Activated T-helper 17 cell treated with anti-CD3 and anti-CD28 coated beads, Interleukin-2, amount 50 U/mL, for 72 hours (primary cell): Measurements from ENCODE around the gene CCDC107. TPM values are rescaled to one million over a fixed set of nuclear protein-coding genes. Genes with fewer than 3 reads are reported as not detected.
A peak's percentile ranks its signal among the peaks of the same experiment; 100 is the strongest.

Experiments
- ATAC-seq: fragments of 150-1000 bp; cut with Tn5 transposase; replicated peaks from 2 replicates; pipeline ENCODE4 v1.10.0; 2021; ENCODE audit warnings: mild to moderate bottlenecking, moderate library complexity
- H3K27ac Mint-ChIP-seq: one replicate; pipeline ENCODE4 v1.8.0; 2022; ENCODE audit warnings: mixed read lengths
- H3K27me3 Mint-ChIP-seq: one replicate; pipeline ENCODE4 v1.8.0; 2022; ENCODE audit warnings: mixed read lengths
- H3K36me3 Mint-ChIP-seq: one replicate; pipeline ENCODE4 v1.8.0; 2022; ENCODE audit warnings: low read depth, mild to moderate bottlenecking, mixed read lengths
- H3K4me1 Mint-ChIP-seq: one replicate; pipeline ENCODE4 v1.8.0; 2022; ENCODE audit warnings: mixed read lengths
- H3K4me3 Mint-ChIP-seq: one replicate; pipeline ENCODE4 v1.8.0; 2022; ENCODE audit warnings: mild to moderate bottlenecking, mixed read lengths
- H3K9me3 Mint-ChIP-seq: one replicate; pipeline ENCODE4 v1.8.0; 2022; ENCODE audit warnings: mixed read lengths
- total RNA-seq, 2 donors: library from RNA; stranded (reverse); gene quantifications; one replicate each; pipeline ENCODE4 v1.2.3, GENCODE V29; 2022

The CCDC107 gene
- total RNA-seq, 2 donors from 2014 or later: 17.5 to 19.8 TPM

- Mint-ChIP-seq H3K36me3 (no peaks in the 10 kb centered on the region), H3K4me1 (peaks cover 15% of the 10 kb centered on the region), H3K4me3 (peak within 1 kb of the TSS; percentile 73), H3K27ac (peak within 1 kb of the TSS; percentile 80), H3K27me3 (no peaks in the 10 kb centered on the region), H3K9me3 (no peaks in the 10 kb centered on the region)
- ATAC-seq: no peak
Observed at GRCh38 chr9:35689542-35690293, 31.6 kb downstream of the CCDC107 start, which contains the start of gene TPM2. Gene TPM2 (minus strand): TSS chr9:35689925. CDS start chr9:35689817, 108 bp downstream.

- no peak overlapping the region for H3K27ac Mint-ChIP-seq
- no peaks in the 10 kb centered on the region for H3K36me3 Mint-ChIP-seq
- ATAC-seq: peak; percentile 12
- peak overlapping the region; percentile 73 for H3K4me3 Mint-ChIP-seq
- H3K9me3 Mint-ChIP-seq: no peaks in the 10 kb centered on the region
- peaks cover 15% of the 10 kb centered on the region for H3K4me1 Mint-ChIP-seq
- H3K27me3 Mint-ChIP-seq: no peaks in the 10 kb centered on the region
Observed at GRCh38 chr9:35690294-35690613, 32.2 kb downstream of the CCDC107 start.

DNA sequence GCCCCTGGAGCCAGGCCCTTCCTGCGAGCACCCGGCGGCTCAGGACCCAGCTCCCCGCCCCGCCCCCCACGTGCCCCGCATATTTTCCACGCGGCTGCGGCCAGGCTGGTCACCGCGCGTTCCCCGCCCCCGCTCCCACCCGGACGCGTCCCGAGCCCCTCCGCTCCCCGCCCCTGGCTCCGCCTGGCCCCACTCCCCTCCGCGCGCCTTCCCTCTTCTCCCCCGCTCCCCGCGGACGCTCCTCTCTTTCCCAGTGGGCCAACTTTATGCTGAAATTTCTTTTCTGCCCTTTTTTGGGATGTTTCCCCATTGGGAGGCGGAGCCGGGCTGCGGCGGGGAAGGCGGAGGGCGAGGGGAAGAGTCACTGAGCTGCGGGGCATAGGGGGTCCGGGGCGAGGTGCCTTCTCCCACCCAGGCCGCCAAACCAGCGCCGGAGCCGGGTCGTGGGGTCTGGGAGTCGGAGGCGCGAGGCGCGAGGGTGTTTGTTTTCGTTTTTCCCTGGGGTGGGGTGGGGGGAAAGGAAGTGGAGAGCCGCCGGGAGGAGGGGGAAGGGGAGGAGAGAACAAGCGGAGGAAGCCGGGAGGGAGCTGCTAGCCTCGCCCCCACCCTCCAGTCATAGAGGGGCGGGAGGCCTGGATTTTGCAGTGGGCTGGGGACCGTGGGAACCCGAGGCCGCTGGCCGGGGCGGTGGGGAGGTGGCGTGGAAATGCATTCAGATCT is 32.7 kb downstream of the CCDC107 start:
- Mint-ChIP-seq H3K27me3 (no peaks in the 10 kb centered on the region), H3K4me3 (peak overlapping the region; percentile 73), H3K9me3 (no peaks in the 10 kb centered on the region)

GRCh38 chr9:35691334-35691650 is 33.2 kb downstream of the CCDC107 start:
- ATAC-seq: no peak
- H3K4me1 Mint-ChIP-seq: peaks cover 15% of the 10 kb centered on the region
- H3K27me3 Mint-ChIP-seq: no peaks in the 10 kb centered on the region
- peak overlapping the region; percentile 73 for H3K4me3 Mint-ChIP-seq
- H3K36me3 Mint-ChIP-seq: no peaks in the 10 kb centered on the region
- peak overlapping the region; percentile 68 for H3K27ac Mint-ChIP-seq
- H3K9me3 Mint-ChIP-seq: no peaks in the 10 kb centered on the region

More for the DNA sequence above, 32.7 kb downstream of the CCDC107 start:
- Mint-ChIP-seq H3K36me3 (no peaks in the 10 kb centered on the region), H3K27ac (peak overlapping the region; percentile 68), H3K4me1 (peaks cover 15% of the 10 kb centered on the region)
- ATAC-seq: peak; percentile 13

DNA sequence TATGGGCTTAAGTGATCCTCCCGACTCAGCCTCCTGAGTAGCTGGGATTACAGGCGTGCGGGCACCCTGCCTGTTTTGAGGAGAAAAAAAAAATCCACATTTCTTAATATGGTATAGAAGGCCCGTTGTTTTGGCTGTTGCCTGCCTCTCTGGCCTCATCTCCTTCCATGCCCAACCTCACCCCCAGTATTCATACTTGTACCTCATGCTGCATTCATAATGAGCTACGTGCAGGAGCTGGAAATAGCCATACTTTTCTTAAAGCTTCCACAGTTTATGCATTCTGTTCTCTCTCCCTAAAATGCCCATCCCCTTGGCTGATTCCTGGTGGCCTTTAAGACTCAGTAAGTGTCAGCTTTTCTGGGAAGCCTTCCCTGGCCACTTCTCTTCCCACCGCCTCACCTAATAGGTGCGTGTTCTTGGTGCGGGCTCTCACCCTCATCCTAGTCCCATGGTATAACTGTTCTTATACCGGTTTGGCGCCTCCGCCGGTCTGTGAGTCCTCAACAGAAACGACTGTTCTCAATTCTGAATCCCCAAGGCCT is 33.7 kb downstream of the CCDC107 start:
- H3K9me3 Mint-ChIP-seq: no peaks in the 10 kb centered on the region
- ATAC-seq: no peak
- H3K4me3 Mint-ChIP-seq: peak overlapping the region; percentile 73
- no peaks in the 10 kb centered on the region for H3K27me3 Mint-ChIP-seq
- H3K27ac Mint-ChIP-seq: peak overlapping the region; percentile 68
- no peaks in the 10 kb centered on the region for H3K36me3 Mint-ChIP-seq
- peaks cover 15% of the 10 kb centered on the region for H3K4me1 Mint-ChIP-seq

DNA sequence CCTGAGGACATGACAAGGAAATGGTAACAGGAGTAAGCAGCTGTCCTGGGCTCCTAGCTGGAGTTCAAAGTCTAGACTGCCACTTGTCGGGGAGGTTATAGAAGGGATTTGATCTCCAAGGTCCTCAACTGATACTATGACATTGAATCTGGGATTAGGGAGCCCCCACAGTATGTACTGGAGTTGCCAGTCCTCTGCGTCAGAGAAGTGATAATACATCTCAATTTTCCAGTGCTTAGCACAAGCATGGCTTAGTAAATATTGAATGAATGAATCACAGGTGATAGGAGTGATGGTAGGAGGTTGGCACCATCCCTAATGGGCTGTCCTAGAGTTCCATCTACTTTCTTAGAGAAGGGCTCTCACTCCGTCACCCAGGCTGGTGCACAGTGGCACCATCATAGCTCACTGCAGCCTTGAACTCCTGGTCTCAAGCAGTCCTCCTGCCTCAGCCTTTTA is 37.9 kb downstream of the CCDC107 start:
- no peaks in the 10 kb centered on the region for H3K36me3 Mint-ChIP-seq

DNA sequence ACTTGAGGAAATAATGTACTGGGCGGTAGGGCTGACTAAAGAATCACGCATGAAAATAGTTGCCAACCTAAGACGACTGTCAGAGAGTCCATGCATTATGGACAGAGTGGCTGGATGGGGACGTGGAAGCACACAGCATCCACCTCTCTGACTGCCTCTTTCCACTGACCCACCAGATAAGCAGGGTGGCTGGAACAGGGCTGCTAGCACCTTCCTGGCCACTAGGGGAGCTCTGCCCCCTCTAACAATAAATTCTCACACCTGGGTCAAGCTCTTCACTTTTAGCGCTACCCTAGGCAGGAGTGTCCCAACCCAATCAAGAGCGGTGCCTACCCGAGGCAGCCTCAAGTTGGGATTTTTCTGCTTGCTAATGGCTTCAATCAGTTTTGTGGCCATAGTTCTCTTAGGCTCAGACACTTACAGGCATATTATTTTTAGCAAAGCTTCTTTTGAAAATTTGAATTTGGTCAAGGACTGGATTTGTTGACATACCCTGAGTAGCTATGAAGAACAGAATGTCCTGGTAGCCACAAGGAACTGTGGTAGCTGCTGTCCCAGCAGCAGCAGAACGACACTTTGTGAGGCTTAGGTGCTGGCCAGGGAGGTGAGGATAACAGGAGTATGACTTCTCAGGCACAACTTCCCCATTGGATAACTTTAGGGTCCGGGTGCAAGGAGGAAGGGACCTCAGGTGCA is 38.6 kb downstream of the CCDC107 start:
- H3K4me3 Mint-ChIP-seq: no peak overlapping the region
- H3K27ac Mint-ChIP-seq: peak overlapping the region; percentile 7
- H3K27me3 Mint-ChIP-seq: no peaks in the 10 kb centered on the region
- H3K4me1 Mint-ChIP-seq: no peaks in the 10 kb centered on the region
- H3K9me3 Mint-ChIP-seq: no peaks in the 10 kb centered on the region
- no peaks in the 10 kb centered on the region for H3K36me3 Mint-ChIP-seq
- peak; percentile 87 for ATAC-seq

More for the DNA sequence above, 37.9 kb downstream of the CCDC107 start:
- Mint-ChIP-seq H3K27ac (no peak overlapping the region), H3K4me3 (no peak overlapping the region), H3K9me3 (no peaks in the 10 kb centered on the region), H3K4me1 (no peaks in the 10 kb centered on the region), H3K27me3 (no peaks in the 10 kb centered on the region)
- ATAC-seq: peak; percentile 23

GRCh38 chr9:35697486-35697885 is 39.4 kb downstream of the CCDC107 start:
- Mint-ChIP-seq H3K4me1 (no peaks in the 10 kb centered on the region), H3K27me3 (no peaks in the 10 kb centered on the region), H3K36me3 (no peaks in the 10 kb centered on the region), H3K9me3 (no peaks in the 10 kb centered on the region), H3K27ac (peak overlapping the region; percentile 7), H3K4me3 (no peak overlapping the region)
- peak; percentile 7 for ATAC-seq

GRCh38 chr9:35698231-35698630 is 40.1 kb downstream of the CCDC107 start:
- Mint-ChIP-seq H3K36me3 (no peaks in the 10 kb centered on the region), H3K27me3 (no peaks in the 10 kb centered on the region), H3K9me3 (no peaks in the 10 kb centered on the region), H3K4me1 (no peaks in the 10 kb centered on the region), H3K4me3 (no peak overlapping the region), H3K27ac (no peak overlapping the region)
- no peak for ATAC-seq

DNA sequence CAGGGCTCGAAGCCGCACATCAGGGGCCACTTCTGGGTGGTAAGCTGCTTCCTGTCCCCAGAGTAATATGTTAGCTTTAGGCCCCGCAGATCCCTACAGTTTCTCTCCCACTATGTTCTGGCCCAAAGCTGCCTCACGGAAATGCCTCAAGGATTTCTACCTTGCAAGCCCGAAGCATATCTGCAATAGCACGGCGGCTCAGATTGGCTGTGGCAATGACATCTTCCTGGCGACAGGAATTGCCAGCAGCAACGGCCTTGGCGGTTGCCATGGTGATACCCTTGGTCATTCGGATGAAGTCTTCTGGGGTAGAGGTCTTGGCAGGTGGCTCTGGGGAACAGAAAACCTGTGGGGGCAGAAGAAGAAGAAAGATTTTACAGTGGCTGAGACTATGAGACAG is 41.9 kb downstream of the CCDC107 start:
- no peak overlapping the region for H3K27ac Mint-ChIP-seq
- no peaks in the 10 kb centered on the region for H3K36me3 Mint-ChIP-seq
- H3K27me3 Mint-ChIP-seq: no peaks in the 10 kb centered on the region
- ATAC-seq: no peak
- H3K4me3 Mint-ChIP-seq: no peak overlapping the region
- no peaks in the 10 kb centered on the region for H3K9me3 Mint-ChIP-seq
- no peaks in the 10 kb centered on the region for H3K4me1 Mint-ChIP-seq

DNA sequence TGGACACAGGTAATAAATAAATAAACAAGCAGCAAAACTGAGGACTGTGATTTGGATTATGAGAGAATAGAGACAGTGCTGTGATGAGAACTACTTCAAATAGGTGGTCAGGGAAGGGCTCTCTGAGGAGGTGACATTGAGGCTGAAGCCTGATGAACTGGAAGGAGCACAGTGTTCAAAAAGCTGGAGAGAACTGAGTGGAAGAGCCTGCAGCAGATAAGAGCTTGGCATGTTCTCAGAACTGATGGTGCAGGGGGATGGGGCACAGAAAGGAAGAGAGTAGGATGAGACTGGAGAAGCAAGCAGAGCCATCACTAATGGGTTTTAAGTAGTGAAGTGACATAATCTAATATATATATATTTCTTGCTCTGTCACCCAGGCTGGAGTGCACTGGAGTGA is 42.9 kb downstream of the CCDC107 start:
- Mint-ChIP-seq H3K27ac (no peak overlapping the region), H3K27me3 (no peaks in the 10 kb centered on the region), H3K9me3 (no peaks in the 10 kb centered on the region), H3K4me3 (no peak overlapping the region), H3K4me1 (no peaks in the 10 kb centered on the region), H3K36me3 (no peaks in the 10 kb centered on the region)
- ATAC-seq: no peak

- no peak overlapping the region for H3K4me3 Mint-ChIP-seq
- H3K4me1 Mint-ChIP-seq: peaks cover 10% of the 10 kb centered on the region
- peak overlapping the region; percentile 63 for H3K27ac Mint-ChIP-seq
- H3K27me3 Mint-ChIP-seq: no peaks in the 10 kb centered on the region
- no peaks in the 10 kb centered on the region for H3K36me3 Mint-ChIP-seq
- no peak for ATAC-seq
- H3K9me3 Mint-ChIP-seq: no peaks in the 10 kb centered on the region
Observed at GRCh38 chr9:35702696-35703095, 44.6 kb downstream of the CCDC107 start.

DNA sequence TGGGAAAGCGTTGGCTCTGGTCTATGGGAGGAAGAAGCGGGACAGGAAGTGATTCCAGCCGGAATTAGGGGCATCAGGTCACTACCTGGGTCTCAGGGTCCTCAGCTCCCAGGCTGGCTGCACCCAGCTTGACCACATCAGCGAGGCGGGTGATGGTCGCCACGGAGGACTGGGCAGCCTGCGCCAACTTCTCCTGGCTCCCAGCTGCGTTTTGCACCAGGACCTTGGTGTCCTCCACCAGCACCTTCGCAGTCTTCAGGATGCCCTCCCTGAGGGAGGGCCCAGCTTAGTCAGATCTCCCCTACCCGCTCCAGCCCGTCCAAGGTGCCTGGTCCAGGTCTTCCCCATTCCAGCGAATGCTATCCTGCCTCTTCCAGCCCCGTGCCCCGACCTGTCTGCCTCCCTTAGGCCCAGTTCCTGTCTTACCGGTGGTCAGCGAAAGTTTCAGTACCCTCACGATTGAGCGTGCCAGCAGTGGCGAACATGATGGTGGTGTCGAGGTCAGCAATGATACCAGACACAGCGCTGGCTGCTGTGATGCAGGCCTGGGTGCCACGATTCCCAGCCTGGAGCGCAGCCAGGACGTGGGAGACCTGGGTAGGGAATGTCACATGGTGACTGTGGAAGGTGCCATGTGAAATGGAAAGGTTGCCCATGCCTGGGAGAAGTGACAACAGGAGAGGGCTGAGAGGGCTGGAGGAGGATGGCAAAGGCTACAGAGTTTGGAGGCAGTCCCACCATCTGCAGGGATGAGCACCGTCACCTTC is 46.0 kb downstream of the CCDC107 start:
- Mint-ChIP-seq H3K27ac (no peak overlapping the region), H3K4me1 (peaks cover 16% of the 10 kb centered on the region), H3K4me3 (no peak overlapping the region), H3K36me3 (no peaks in the 10 kb centered on the region), H3K27me3 (no peaks in the 10 kb centered on the region), H3K9me3 (no peaks in the 10 kb centered on the region)
- no peak for ATAC-seq

- Mint-ChIP-seq H3K27me3 (no peaks in the 10 kb centered on the region), H3K9me3 (no peaks in the 10 kb centered on the region), H3K36me3 (no peaks in the 10 kb centered on the region), H3K4me1 (peaks cover 16% of the 10 kb centered on the region), H3K27ac (no peak overlapping the region), H3K4me3 (no peak overlapping the region)
- ATAC-seq: no peak
Observed at GRCh38 chr9:35705372-35705771, 47.3 kb downstream of the CCDC107 start.
